Suprapubic skin (tissue), 4 donors: ENCODE measurements around the gene MTERF4. TPM values are rescaled to one million over a fixed set of nuclear protein-coding genes. Genes with fewer than 3 reads are reported as not detected.

Source experiments
- DNase-seq, 2 donors: peaks; one replicate each; pipeline ENCODE4 v3.0.0-alpha.2; 2019; ENCODE audit warnings: low spot score in 2 of 2
- H3K27ac ChIP-seq: fragments of 200-600 bp; sonication (generic); one replicate; pipeline ENCODE4 v1.5.1; 2019
- H3K27me3 ChIP-seq: fragments of 200-600 bp; sonication (generic); one replicate; pipeline ENCODE4 v1.5.1; 2019
- H3K36me3 ChIP-seq: fragments of 200-600 bp; sonication (generic); one replicate; pipeline ENCODE4 v1.5.1; 2019
- H3K4me1 ChIP-seq: fragments of 200-600 bp; sonication (generic); one replicate; pipeline ENCODE4 v1.5.1; 2019
- H3K4me3 ChIP-seq: fragments of 200-600 bp; sonication (generic); one replicate; pipeline ENCODE4 v1.5.1; 2019; ENCODE audit warnings: mild to moderate bottlenecking
- H3K9me3 ChIP-seq: fragments of 200-600 bp; sonication (generic); one replicate; pipeline ENCODE4 v1.5.1; 2019
- CTCF ChIP-seq, 2 donors: fragments of 200-600 bp in 1 of 2; fragments of 450-650 bp in 1 of 2; sonication (generic) in 1 of 2; IDR thresholded peaks; one replicate each; pipeline ENCODE4 v1.5.1; 2016 to 2019; ENCODE audit warnings: antibody characterized with exemption in 2 of 2, mild to moderate bottlenecking in 1 of 2, moderate library complexity in 1 of 2
- EP300 ChIP-seq: sonication (generic); formaldehyde crosslinking; IDR thresholded peaks from one replicate; pipeline ENCODE4 v1.6.1; 2017; ENCODE audit warnings: antibody characterized with exemption
- POLR2A ChIP-seq, 2 donors: fragments of 450-650 bp; IDR thresholded peaks; one replicate each; pipeline ENCODE4 v1.6.1; 2017; ENCODE audit warnings: antibody characterized with exemption in 2 of 2, mild to moderate bottlenecking in 2 of 2, moderate library complexity in 2 of 2
- POLR2AphosphoS5 ChIP-seq, 3 donors: sonication (generic); formaldehyde crosslinking; IDR thresholded peaks; one replicate each; pipeline ENCODE4 v1.6.1; 2017; ENCODE audit warnings: antibody characterized with exemption in 3 of 3
- WGBS: methylation state at CpG from one replicate; pipeline ENCODE4 v1.1.5; 2018; 5-methylcytosine and 5-hydroxymethylcytosine counted together
- total RNA-seq, 4 donors: library from RNA; depleted of rRNA; stranded (reverse); fragments of >200 nt; gene quantifications; one replicate each; pipeline ENCODE4 v1.1.0, GENCODE V29; 2016

Gene MTERF4
- total RNA-seq, 4 donors from 2014 or later, result 30.0 to 81.8 (median 52.4) TPM

DNA sequence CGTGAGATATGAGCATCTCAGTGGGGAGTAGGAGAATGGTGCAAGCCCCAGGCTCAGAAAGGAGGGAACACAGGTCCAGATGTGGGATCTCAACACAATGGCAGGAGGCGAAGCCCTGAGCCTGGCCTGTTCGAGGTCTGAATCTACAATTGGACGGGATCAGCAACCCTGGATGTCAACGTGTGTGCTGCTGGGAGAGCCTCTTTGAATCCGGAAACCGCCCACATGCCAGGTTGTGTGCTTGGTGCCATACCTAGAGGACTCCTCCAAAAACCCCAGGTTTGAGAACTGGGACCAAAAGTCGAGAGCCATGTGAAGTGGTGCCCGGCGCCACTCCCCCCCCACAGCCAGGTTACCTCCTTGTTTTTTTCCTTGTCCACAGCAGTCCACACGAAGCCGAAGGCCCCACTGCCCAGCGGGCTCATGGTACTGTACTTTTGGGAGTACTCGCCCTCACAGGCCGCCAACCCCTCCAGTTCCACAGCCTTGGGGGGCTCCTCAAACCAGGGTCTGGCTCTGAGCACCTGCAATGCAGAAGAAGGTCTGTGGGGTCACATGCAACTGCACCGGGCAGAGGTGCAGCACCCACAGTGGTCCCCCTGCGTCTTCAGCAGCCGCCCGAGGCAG is 20.4 kb upstream of the MTERF4 start:
- DNase-seq, result peak; percentile 44 to 53
- no peak for TF ChIP-seq EP300
- no peak for TF ChIP-seq POLR2AphosphoS5 (IDR thresholded peaks at IDR 0.05)
- no peak for TF ChIP-seq POLR2A (IDR thresholded peaks at IDR 0.05)
- TF ChIP-seq CTCF (IDR thresholded peaks at IDR 0.05), result no peak

GRCh38 chr2:241121008-241121407 is 18.9 kb upstream of the MTERF4 start:
- Histone ChIP-seq H3K4me3 (no peak overlapping the region), H3K36me3 (peaks cover 9% of the 10 kb centered on the region), H3K4me1 (peaks cover 5% of the 10 kb centered on the region), H3K27me3 (no peaks in the 10 kb centered on the region), H3K27ac (no peak overlapping the region), H3K9me3 (no peaks in the 10 kb centered on the region)
- TF ChIP-seq POLR2A (IDR thresholded peaks at IDR 0.05) (no peak), POLR2AphosphoS5 (IDR thresholded peaks at IDR 0.05) (no peak), CTCF (IDR thresholded peaks at IDR 0.05) (no peak), EP300 (no peak)
- DNase-seq, result no peak
- WGBS, result 95% methylated on average over 5 of the region's 5 CpGs

More for the DNA sequence above, 20.4 kb upstream of the MTERF4 start:
- H3K4me1 ChIP-seq, result peaks cover 5% of the 10 kb centered on the region
- no peak overlapping the region for H3K27ac ChIP-seq
- H3K4me3 ChIP-seq, result no peak overlapping the region
- peaks cover 9% of the 10 kb centered on the region for H3K36me3 ChIP-seq
- H3K9me3 ChIP-seq, result no peaks in the 10 kb centered on the region
- no peaks in the 10 kb centered on the region for H3K27me3 ChIP-seq
- WGBS, result 92% methylated on average over 14 of the region's 19 CpGs

DNA sequence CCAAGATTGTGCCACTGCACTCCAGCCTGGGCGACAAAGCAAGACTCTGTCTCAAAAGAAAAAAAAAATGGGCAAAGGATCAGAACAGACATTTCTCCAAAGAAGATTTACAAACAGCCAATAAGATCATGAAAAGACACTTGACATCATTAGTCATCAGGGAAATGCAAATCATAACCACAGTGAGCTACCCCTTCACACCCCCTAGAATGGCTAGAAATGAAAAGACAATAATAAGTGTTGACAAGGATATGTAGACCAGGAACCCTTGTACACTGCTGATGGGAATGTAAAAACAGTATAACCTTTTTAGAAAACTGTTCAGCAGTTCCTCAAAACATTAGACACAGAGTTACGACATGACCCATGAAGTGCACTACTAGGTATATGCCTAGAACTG is 18.4 kb upstream of the MTERF4 start:
- Histone ChIP-seq H3K9me3 (no peaks in the 10 kb centered on the region), H3K27me3 (no peaks in the 10 kb centered on the region), H3K36me3 (peaks cover 9% of the 10 kb centered on the region), H3K4me1 (peaks cover 5% of the 10 kb centered on the region), H3K27ac (no peak overlapping the region), H3K4me3 (no peak overlapping the region)
- 97% methylated on average over 2 of the region's 2 CpGs for WGBS
- TF ChIP-seq POLR2AphosphoS5 (IDR thresholded peaks at IDR 0.05), result no peak
- no peak for DNase-seq

DNA sequence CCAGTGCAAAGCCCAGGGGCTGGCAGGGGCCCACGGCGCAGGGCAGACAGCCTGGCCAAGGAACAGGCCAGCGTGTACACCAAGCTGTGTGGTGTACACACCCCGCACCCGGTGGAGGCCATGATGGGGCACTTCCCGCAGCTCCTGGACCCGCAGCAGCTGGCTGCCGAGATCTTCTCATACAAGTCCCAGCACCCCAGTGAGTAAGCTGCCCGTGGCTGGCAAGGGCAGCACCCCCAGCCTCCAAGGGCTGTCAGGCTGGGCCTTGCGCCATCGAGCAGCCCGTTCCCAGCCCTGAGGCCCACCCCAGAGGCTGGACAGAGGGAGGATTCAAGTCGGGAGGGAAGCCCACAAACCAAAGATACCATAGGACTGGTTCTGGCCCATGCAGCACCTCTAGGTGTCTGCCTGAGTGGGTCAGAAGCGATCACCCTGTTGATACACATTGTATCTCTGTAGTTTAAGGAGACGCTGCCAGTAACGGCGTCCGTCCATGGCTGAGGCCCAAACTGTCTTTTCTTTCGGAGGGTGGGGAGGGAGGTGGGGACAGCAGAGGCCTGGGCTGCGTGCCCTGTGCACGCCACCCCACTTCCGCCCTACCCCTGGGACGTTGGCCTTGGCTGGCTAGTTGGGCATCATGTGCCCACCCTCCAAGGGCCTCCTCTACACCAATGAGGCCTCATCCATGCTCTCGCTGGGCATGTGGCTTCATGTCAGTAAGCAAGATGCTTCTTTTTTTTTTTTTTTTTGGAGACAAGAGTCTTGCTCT is 16.8 kb upstream of the MTERF4 start:
- 89% methylated on average over 18 of the region's 24 CpGs for WGBS
- H3K27ac ChIP-seq, result no peak overlapping the region
- no peaks in the 10 kb centered on the region for H3K27me3 ChIP-seq
- DNase-seq, result peak in 1 of 2 donors; percentile 65
- no peak for TF ChIP-seq POLR2AphosphoS5 (IDR thresholded peaks at IDR 0.05)
- no peak overlapping the region for H3K4me3 ChIP-seq
- H3K4me1 ChIP-seq, result peaks cover 1% of the 10 kb centered on the region
- H3K36me3 ChIP-seq, result peaks cover 14% of the 10 kb centered on the region
- H3K9me3 ChIP-seq, result no peaks in the 10 kb centered on the region

DNA sequence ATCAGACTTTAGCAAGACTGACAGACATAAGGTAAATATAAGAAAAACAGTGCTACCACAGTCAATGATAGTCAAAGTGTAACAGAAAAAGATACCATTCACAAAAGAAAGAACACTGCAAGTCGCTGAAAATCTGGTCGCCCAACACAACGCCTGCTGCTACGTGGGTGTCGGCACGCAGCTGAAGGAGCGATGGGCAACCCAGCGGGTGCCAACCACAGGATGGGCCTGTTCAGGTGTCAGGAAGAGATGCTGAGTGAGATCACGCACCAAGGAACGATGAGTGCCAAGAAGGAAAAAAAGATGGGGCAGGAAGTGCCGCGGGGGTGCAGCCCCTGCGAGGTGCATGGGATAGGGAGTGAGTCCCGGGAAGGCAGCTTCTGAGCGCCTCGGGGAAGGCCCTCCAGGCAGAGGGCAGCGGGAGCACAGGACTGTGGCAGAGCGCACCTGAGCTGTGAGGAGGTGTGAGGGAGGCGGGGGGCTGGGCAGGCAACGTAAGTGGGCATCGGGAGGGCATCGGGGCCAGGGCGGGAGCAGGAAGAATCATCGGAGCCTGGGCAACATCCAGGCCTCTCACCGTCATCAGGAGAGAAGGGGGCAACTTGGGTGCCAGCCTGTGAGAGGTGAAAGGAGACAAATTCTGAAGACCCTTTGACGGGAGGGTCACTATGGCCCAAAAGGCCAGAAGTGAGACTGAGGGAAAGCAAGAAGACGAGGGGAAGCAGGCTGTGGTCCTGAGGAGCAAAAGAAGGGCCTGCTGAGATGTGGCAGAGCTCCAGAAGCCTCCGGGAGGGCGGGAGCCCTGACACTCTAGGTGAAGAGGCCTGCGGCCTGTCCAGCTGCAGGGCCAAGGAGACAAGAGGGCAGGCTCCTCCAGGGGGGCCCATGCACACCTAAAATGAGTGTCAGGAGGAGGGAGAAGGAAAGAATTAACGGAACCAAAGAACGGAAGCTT is 14.8 kb upstream of the MTERF4 start:
- no peak overlapping the region for H3K4me3 ChIP-seq
- H3K27ac ChIP-seq, result no peak overlapping the region
- peak in 1 of 2 donors; percentile 67 for DNase-seq
- H3K9me3 ChIP-seq, result no peaks in the 10 kb centered on the region
- WGBS, result 93% methylated on average over 32 of the region's 32 CpGs
- H3K27me3 ChIP-seq, result no peaks in the 10 kb centered on the region
- peaks cover 11% of the 10 kb centered on the region for H3K36me3 ChIP-seq
- no peaks in the 10 kb centered on the region for H3K4me1 ChIP-seq
- TF ChIP-seq POLR2A (IDR thresholded peaks at IDR 0.05), result no peak
- TF ChIP-seq CTCF (IDR thresholded peaks at IDR 0.05), result no peak
- TF ChIP-seq EP300, result no peak
- TF ChIP-seq POLR2AphosphoS5 (IDR thresholded peaks at IDR 0.05), result no peak
